Astrocyte (in vitro differentiated cells and primary cell): ENCODE data around the gene CD4. TPM values are rescaled to one million over a fixed set of nuclear protein-coding genes. Genes with fewer than 3 reads are reported as not detected.

Experiments used
- DNase-seq: peaks from one replicate; pipeline ENCODE4 v3.0.0-alpha.2; 2010; ENCODE audit warnings: low read depth
- FAIRE-seq: peaks from 2 replicates; lab custom pipeline; 2011; peaks lifted over from hg19 to GRCh38; lab: Jason Lieb, UNC
- H2AFZ ChIP-seq: 2 replicates; pipeline ENCODE4 v1.6.0; 2012; ENCODE audit warnings: low read depth, low read length, inconsistent platforms
- H3K27ac ChIP-seq: 2 replicates; pipeline ENCODE4 v1.5.1; 2011; ENCODE audit warnings: low read depth, low read length, inconsistent platforms
- H3K27me3 ChIP-seq: 2 replicates; pipeline ENCODE4 v1.6.0; 2011; ENCODE audit warnings: low read length, inconsistent platforms; ENCODE audit not compliant: insufficient read depth
- H3K36me3 ChIP-seq: 2 replicates; pipeline ENCODE4 v1.5.1; 2011; ENCODE audit warnings: low read length, inconsistent platforms; ENCODE audit not compliant: insufficient read depth
- H3K4me1 ChIP-seq: 2 replicates; pipeline ENCODE4 v1.5.1; 2011; ENCODE audit warnings: low read length, inconsistent platforms; ENCODE audit not compliant: insufficient read depth
- H3K4me2 ChIP-seq: 2 replicates; pipeline ENCODE4 v1.6.0; 2012; ENCODE audit warnings: low read length, inconsistent platforms
- H3K4me3 ChIP-seq: 2 replicates; pipeline ENCODE4 v1.5.1; 2011; ENCODE audit warnings: low read depth, mild to moderate bottlenecking, low read length, inconsistent platforms; ENCODE audit not compliant: insufficient read depth
- H3K79me2 ChIP-seq: 2 replicates; pipeline ENCODE4 v1.6.0; 2012; ENCODE audit warnings: mild to moderate bottlenecking, low read length, inconsistent platforms; ENCODE audit not compliant: insufficient read depth
- H3K9ac ChIP-seq: 2 replicates; pipeline ENCODE4 v1.6.0; 2012; ENCODE audit warnings: mild to moderate bottlenecking, low read length, inconsistent platforms
- H3K9me3 ChIP-seq: 2 replicates; pipeline ENCODE4 v1.5.1; 2012; ENCODE audit warnings: low read depth, mild to moderate bottlenecking, low read length, inconsistent platforms; ENCODE audit not compliant: insufficient read depth
- H4K20me1 ChIP-seq: 2 replicates; pipeline ENCODE4 v1.6.0; 2012; ENCODE audit warnings: low read length, inconsistent platforms; ENCODE audit not compliant: insufficient read depth
- H3K27ac Mint-ChIP-seq: one replicate; pipeline ENCODE4 v1.8.0; 2021; ENCODE audit warnings: mild to moderate bottlenecking, mixed read lengths; ENCODE audit not compliant: unreplicated experiment
- H3K27me3 Mint-ChIP-seq: one replicate; pipeline ENCODE4 v1.8.0; 2021; ENCODE audit warnings: low read depth, mixed read lengths; ENCODE audit not compliant: unreplicated experiment
- H3K36me3 Mint-ChIP-seq: one replicate; pipeline ENCODE4 v1.8.0; 2021; ENCODE audit warnings: low read depth, mixed read lengths; ENCODE audit not compliant: unreplicated experiment
- H3K4me1 Mint-ChIP-seq: one replicate; pipeline ENCODE4 v1.8.0; 2021; ENCODE audit warnings: low read depth, mixed read lengths; ENCODE audit not compliant: unreplicated experiment
- H3K4me3 Mint-ChIP-seq: one replicate; pipeline ENCODE4 v1.8.0; 2021; ENCODE audit warnings: mild to moderate bottlenecking, moderate library complexity, mixed read lengths; ENCODE audit not compliant: unreplicated experiment
- H3K9me3 Mint-ChIP-seq: one replicate; pipeline ENCODE4 v1.8.0; 2021; ENCODE audit warnings: mild to moderate bottlenecking, mixed read lengths; ENCODE audit not compliant: unreplicated experiment
- CTCF ChIP-seq: IDR thresholded peaks from 2 replicates; pipeline ENCODE4 v1.5.1; 2011; ENCODE audit warnings: low read depth, mild to moderate bottlenecking, inconsistent platforms, low read length, moderate library complexity; ENCODE audit not compliant: insufficient read depth
- EZH2 ChIP-seq: IDR thresholded peaks from 2 replicates; pipeline ENCODE4 v1.6.1; 2012; ENCODE audit warnings: mild to moderate bottlenecking, low read length, inconsistent platforms; ENCODE audit not compliant: insufficient read depth
- total RNA-seq: library from RNA; stranded (reverse); gene quantifications from 2 replicates; pipeline ENCODE4 v1.2.1, GENCODE V29; 2021

CD4 gene
- total RNA-seq, 1 donor from 2014 or later: 0.54 TPM

GRCh38 chr12:6765048-6765633 lies 24.2 kb upstream of the CD4 start:
- peak overlapping the region; percentile 72 for H3K27ac ChIP-seq
- Mint-ChIP-seq H3K4me1 (peaks cover 31% of the 10 kb centered on the region), H3K36me3 (peaks cover 12% of the 10 kb centered on the region)

GRCh38 chr12:6765634-6766581 lies 23.4 kb upstream of the CD4 start, which contains the start of gene PTMS:
Gene PTMS (plus strand): TSS chr12:6766363. CDS start chr12:6766706, 343 bp downstream.
- peaks cover 39% of the 10 kb centered on the region for H3K4me1 ChIP-seq
- peaks cover 6% of the 10 kb centered on the region for H3K36me3 ChIP-seq
- peaks cover 32% of the 10 kb centered on the region for H3K4me1 Mint-ChIP-seq
- H3K9me3 ChIP-seq: no peaks in the 10 kb centered on the region
- peaks cover 12% of the 10 kb centered on the region for H3K36me3 Mint-ChIP-seq
- H3K27ac Mint-ChIP-seq: peak within 1 kb of the TSS; percentile 81
- peaks cover 40% of the 10 kb centered on the region for H4K20me1 ChIP-seq
- no peaks in the 10 kb centered on the region for H3K27me3 Mint-ChIP-seq
- H3K4me2 ChIP-seq: peak within 1 kb of the TSS; percentile 94
- H3K27ac ChIP-seq: peak within 1 kb of the TSS; percentile 72
- no peaks in the 10 kb centered on the region for H3K9me3 Mint-ChIP-seq
- peak within 1 kb of the TSS; percentile 95 for H3K4me3 ChIP-seq
- TF ChIP-seq EZH2: no peak
- TF ChIP-seq CTCF: no peak
- DNase-seq: peak; percentile 96
- H3K9ac ChIP-seq: peak within 1 kb of the TSS; percentile 85
- no peak within 1 kb of the TSS for H2AFZ ChIP-seq
- no peaks in the 10 kb centered on the region for H3K27me3 ChIP-seq
- no peak for FAIRE-seq
- H3K4me3 Mint-ChIP-seq: peak within 1 kb of the TSS; percentile 95
- peaks cover 33% of the 10 kb centered on the region for H3K79me2 ChIP-seq

More at GRCh38 chr12:6765048-6765633, 24.2 kb upstream of the CD4 start:
- Histone ChIP-seq H3K9me3 (no peaks in the 10 kb centered on the region), H3K9ac (no peak overlapping the region), H3K4me2 (peak overlapping the region; percentile 94), H3K4me1 (peaks cover 39% of the 10 kb centered on the region), H2AFZ (no peak overlapping the region), H3K27me3 (no peaks in the 10 kb centered on the region), H3K36me3 (peaks cover 4% of the 10 kb centered on the region), H4K20me1 (peaks cover 33% of the 10 kb centered on the region), H3K4me3 (no peak overlapping the region), H3K79me2 (peaks cover 33% of the 10 kb centered on the region)
- Mint-ChIP-seq H3K4me3 (peak overlapping the region; percentile 80), H3K27me3 (peaks cover 2% of the 10 kb centered on the region), H3K9me3 (no peaks in the 10 kb centered on the region), H3K27ac (peak overlapping the region; percentile 70)
- no peak for TF ChIP-seq CTCF
- TF ChIP-seq EZH2: no peak
- no peak for FAIRE-seq
- DNase-seq: no peak
